ENCODE measurements around the gene RIC1.
A peak's percentile ranks its signal among the peaks of the same experiment; 100 is the strongest.

Gene RIC1

DNA sequence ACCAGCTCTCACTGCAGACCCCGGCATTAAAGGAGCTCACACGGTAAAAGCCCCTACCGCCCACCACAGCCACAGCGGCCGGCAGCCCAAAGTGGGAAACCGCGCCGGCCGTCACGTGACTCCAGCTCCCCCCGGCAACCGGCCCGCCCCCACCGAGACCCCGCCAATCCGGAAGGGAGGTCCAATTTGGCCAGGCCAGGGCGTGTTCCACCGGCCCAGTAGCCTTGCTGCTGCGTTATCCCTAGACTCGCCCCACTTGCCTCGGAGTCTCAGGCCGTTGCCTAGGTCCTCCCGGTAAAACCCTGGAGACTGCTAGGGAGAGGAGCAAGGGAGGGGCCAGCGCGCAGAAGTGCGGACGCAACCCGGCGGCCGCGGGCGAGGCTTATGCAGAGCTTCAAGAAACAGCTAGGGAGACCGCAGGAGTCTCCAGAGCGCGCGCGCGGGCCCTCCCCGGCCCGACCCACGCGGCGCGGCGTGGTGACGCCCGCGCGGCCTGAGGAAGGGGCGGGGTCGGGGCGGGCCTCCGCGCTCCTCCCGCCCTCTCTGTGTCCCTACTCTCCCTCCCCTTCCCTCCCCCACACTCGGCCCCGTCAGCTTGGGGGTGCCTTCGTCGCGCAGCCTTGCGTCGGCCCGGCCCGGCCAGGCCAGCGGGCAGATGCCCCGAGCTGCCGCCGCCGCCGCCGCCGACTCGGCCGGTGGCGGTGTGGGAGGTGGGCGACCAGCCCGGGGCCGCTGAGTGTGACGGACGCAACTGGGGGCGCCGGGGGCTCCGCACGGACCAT, at the start of gene RIC1 (continued):
- 0 out of 2 replicates have a peak, but pooled peaks have one; percentile 41 for TF ChIP-seq ZNF561 (tag by site-specific recombination; IDR thresholded peaks at IDR 0.05; ENCODE audit: borderline replicate concordance)
- TF ChIP-seq, protein P1, sequence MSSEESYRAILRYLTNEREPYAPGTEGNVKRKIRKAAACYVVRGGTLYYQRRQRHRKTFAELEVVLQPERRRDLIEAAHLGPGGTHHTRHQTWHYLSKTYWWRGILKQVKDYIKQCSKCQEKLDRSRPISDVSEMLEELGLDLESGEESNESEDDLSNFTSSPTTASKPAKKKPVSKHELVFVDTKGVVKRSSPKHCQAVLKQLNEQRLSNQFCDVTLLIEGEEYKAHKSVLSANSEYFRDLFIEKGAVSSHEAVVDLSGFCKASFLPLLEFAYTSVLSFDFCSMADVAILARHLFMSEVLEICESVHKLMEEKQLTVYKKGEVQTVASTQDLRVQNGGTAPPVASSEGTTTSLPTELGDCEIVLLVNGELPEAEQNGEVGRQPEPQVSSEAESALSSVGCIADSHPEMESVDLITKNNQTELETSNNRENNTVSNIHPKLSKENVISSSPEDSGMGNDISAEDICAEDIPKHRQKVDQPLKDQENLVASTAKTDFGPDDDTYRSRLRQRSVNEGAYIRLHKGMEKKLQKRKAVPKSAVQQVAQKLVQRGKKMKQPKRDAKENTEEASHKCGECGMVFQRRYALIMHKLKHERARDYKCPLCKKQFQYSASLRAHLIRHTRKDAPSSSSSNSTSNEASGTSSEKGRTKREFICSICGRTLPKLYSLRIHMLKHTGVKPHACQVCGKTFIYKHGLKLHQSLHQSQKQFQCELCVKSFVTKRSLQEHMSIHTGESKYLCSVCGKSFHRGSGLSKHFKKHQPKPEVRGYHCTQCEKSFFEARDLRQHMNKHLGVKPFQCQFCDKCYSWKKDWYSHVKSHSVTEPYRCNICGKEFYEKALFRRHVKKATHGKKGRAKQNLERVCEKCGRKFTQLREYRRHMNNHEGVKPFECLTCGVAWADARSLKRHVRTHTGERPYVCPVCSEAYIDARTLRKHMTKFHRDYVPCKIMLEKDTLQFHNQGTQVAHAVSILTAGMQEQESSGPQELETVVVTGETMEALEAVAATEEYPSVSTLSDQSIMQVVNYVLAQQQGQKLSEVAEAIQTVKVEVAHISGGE (tag by site-specific recombination; conservative IDR thresholded peaks at IDR 0.05; ENCODE audit: low read depth), result no peak; the same call in 1 of the 2 replicates
- peak; percentile 58; the same call in 1 of the 2 replicates for TF ChIP-seq KLF10 (tag by site-specific recombination; IDR thresholded peaks at IDR 0.05)
- peak; percentile 52 for TF ChIP-seq GLIS1 (tag by site-specific recombination; IDR thresholded peaks at IDR 0.05)
- TF ChIP-seq HOXD13 (CRISPR knock-in tag; IDR thresholded peaks at IDR 0.05; ENCODE audit: borderline replicate concordance), result no peak
- TF ChIP-seq, protein P2, sequence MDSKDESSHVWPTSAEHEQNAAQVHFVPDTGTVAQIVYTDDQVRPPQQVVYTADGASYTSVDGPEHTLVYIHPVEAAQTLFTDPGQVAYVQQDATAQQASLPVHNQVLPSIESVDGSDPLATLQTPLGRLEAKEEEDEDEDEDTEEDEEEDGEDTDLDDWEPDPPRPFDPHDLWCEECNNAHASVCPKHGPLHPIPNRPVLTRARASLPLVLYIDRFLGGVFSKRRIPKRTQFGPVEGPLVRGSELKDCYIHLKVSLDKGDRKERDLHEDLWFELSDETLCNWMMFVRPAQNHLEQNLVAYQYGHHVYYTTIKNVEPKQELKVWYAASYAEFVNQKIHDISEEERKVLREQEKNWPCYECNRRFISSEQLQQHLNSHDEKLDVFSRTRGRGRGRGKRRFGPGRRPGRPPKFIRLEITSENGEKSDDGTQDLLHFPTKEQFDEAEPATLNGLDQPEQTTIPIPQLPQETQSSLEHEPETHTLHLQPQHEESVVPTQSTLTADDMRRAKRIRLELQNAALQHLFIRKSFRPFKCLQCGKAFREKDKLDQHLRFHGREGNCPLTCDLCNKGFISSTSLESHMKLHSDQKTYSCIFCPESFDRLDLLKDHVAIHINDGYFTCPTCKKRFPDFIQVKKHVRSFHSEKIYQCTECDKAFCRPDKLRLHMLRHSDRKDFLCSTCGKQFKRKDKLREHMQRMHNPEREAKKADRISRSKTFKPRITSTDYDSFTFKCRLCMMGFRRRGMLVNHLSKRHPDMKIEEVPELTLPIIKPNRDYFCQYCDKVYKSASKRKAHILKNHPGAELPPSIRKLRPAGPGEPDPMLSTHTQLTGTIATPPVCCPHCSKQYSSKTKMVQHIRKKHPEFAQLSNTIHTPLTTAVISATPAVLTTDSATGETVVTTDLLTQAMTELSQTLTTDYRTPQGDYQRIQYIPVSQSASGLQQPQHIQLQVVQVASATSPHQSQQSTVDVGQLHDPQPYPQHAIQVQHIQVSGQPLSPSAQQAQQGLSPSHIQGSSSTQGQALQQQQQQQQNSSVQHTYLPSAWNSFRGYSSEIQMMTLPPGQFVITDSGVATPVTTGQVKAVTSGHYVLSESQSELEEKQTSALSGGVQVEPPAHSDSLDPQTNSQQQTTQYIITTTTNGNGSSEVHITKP (tag by site-specific recombination; IDR thresholded peaks at IDR 0.05), result peak; percentile 49
- TF ChIP-seq ZNF785 (tag by site-specific recombination; IDR thresholded peaks at IDR 0.05), result no peak
- TF ChIP-seq IKZF3 (tag by site-specific recombination; IDR thresholded peaks at IDR 0.05), result peak; percentile 74
- no peak for TF ChIP-seq ZBTB21 (tag by site-specific recombination; IDR thresholded peaks at IDR 0.05)
- TF ChIP-seq, protein P3, sequence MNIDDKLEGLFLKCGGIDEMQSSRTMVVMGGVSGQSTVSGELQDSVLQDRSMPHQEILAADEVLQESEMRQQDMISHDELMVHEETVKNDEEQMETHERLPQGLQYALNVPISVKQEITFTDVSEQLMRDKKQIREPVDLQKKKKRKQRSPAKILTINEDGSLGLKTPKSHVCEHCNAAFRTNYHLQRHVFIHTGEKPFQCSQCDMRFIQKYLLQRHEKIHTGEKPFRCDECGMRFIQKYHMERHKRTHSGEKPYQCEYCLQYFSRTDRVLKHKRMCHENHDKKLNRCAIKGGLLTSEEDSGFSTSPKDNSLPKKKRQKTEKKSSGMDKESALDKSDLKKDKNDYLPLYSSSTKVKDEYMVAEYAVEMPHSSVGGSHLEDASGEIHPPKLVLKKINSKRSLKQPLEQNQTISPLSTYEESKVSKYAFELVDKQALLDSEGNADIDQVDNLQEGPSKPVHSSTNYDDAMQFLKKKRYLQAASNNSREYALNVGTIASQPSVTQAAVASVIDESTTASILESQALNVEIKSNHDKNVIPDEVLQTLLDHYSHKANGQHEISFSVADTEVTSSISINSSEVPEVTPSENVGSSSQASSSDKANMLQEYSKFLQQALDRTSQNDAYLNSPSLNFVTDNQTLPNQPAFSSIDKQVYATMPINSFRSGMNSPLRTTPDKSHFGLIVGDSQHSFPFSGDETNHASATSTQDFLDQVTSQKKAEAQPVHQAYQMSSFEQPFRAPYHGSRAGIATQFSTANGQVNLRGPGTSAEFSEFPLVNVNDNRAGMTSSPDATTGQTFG (tag by site-specific recombination; IDR thresholded peaks at IDR 0.05; ENCODE audit: borderline replicate concordance), result no peak
- TF ChIP-seq OSR2 (tag by site-specific recombination; IDR thresholded peaks at IDR 0.05), result peak; percentile 24; the same call in 1 of the 2 replicates
- TF ChIP-seq, protein P4, sequence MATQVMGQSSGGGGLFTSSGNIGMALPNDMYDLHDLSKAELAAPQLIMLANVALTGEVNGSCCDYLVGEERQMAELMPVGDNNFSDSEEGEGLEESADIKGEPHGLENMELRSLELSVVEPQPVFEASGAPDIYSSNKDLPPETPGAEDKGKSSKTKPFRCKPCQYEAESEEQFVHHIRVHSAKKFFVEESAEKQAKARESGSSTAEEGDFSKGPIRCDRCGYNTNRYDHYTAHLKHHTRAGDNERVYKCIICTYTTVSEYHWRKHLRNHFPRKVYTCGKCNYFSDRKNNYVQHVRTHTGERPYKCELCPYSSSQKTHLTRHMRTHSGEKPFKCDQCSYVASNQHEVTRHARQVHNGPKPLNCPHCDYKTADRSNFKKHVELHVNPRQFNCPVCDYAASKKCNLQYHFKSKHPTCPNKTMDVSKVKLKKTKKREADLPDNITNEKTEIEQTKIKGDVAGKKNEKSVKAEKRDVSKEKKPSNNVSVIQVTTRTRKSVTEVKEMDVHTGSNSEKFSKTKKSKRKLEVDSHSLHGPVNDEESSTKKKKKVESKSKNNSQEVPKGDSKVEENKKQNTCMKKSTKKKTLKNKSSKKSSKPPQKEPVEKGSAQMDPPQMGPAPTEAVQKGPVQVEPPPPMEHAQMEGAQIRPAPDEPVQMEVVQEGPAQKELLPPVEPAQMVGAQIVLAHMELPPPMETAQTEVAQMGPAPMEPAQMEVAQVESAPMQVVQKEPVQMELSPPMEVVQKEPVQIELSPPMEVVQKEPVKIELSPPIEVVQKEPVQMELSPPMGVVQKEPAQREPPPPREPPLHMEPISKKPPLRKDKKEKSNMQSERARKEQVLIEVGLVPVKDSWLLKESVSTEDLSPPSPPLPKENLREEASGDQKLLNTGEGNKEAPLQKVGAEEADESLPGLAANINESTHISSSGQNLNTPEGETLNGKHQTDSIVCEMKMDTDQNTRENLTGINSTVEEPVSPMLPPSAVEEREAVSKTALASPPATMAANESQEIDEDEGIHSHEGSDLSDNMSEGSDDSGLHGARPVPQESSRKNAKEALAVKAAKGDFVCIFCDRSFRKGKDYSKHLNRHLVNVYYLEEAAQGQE (tag by site-specific recombination; IDR thresholded peaks at IDR 0.05), result no peak
- peak; percentile 75 for TF ChIP-seq GLIS2 (tag by site-specific recombination; IDR thresholded peaks at IDR 0.05)
- TF ChIP-seq ZNF621 (tag by site-specific recombination; IDR thresholded peaks at IDR 0.05), result no peak
- TF ChIP-seq, protein P5, sequence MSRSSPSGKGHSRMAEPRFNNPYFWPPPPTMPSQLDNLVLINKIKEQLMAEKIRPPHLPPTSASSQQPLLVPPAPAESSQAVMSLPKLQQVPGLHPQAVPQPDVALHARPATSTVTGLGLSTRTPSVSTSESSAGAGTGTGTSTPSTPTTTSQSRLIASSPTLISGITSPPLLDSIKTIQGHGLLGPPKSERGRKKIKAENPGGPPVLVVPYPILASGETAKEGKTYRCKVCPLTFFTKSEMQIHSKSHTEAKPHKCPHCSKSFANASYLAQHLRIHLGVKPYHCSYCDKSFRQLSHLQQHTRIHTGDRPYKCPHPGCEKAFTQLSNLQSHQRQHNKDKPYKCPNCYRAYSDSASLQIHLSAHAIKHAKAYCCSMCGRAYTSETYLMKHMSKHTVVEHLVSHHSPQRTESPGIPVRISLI (tag by site-specific recombination; IDR thresholded peaks at IDR 0.05), result no peak
- TF ChIP-seq, protein P6, sequence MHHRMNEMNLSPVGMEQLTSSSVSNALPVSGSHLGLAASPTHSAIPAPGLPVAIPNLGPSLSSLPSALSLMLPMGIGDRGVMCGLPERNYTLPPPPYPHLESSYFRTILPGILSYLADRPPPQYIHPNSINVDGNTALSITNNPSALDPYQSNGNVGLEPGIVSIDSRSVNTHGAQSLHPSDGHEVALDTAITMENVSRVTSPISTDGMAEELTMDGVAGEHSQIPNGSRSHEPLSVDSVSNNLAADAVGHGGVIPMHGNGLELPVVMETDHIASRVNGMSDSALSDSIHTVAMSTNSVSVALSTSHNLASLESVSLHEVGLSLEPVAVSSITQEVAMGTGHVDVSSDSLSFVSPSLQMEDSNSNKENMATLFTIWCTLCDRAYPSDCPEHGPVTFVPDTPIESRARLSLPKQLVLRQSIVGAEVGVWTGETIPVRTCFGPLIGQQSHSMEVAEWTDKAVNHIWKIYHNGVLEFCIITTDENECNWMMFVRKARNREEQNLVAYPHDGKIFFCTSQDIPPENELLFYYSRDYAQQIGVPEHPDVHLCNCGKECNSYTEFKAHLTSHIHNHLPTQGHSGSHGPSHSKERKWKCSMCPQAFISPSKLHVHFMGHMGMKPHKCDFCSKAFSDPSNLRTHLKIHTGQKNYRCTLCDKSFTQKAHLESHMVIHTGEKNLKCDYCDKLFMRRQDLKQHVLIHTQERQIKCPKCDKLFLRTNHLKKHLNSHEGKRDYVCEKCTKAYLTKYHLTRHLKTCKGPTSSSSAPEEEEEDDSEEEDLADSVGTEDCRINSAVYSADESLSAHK (tag by site-specific recombination; IDR thresholded peaks at IDR 0.05), result 0 out of 2 replicates have a peak, but pooled peaks have one; percentile 13
- TF ChIP-seq ZNF157 (tag by site-specific recombination; IDR thresholded peaks at IDR 0.05), result no peak
- no peak for TF ChIP-seq ZNF837 (tag by site-specific recombination; IDR thresholded peaks at IDR 0.05)
- TF ChIP-seq ZBTB48 (tag by site-specific recombination; IDR thresholded peaks at IDR 0.05), result peak; percentile 73
- TF ChIP-seq ZEB2 (tag by site-specific recombination; IDR thresholded peaks at IDR 0.05), result 0 out of 2 replicates have a peak, but pooled peaks have one; percentile 20
- no peak for TF ChIP-seq ZNF214 (tag by site-specific recombination; IDR thresholded peaks at IDR 0.05; ENCODE audit: borderline replicate concordance)
